Smooth muscle cell (in vitro differentiated cells): Measurements from ENCODE around the gene CCDC28A. TPM values are rescaled to one million over a fixed set of nuclear protein-coding genes. Genes with fewer than 3 reads are reported as not detected.

Experiments used
- DNase-seq: peaks from one replicate; lab custom pipeline; 2025; ENCODE audit not compliant: unreplicated experiment; lab: John Stamatoyannopoulos, UW
- H2AFZ ChIP-seq: fragments of 200-600 bp; sonication (generic); 2 replicates; pipeline ENCODE4 v1.6.0; 2016; ENCODE audit warnings: antibody characterized with exemption, low read depth, mild to moderate bottlenecking
- H3F3A ChIP-seq: fragments of 200-600 bp; sonication (generic); 2 replicates; pipeline ENCODE4 v1.6.0; 2017; ENCODE audit warnings: antibody characterized with exemption, low read depth
- H3K27ac ChIP-seq: fragments of 200-600 bp; sonication (generic); 2 replicates; pipeline ENCODE4 v1.5.1; 2016; ENCODE audit warnings: low read depth, mild to moderate bottlenecking
- H3K27me3 ChIP-seq: fragments of 200-600 bp; sonication (generic); 2 replicates; pipeline ENCODE4 v1.6.1; 2016; ENCODE audit warnings: low read depth, mild to moderate bottlenecking
- H3K36me3 ChIP-seq: fragments of 200-600 bp; sonication (generic); 2 replicates; pipeline ENCODE4 v1.5.1; 2016; ENCODE audit warnings: low read depth
- H3K4me1 ChIP-seq: fragments of 200-600 bp; sonication (generic); 2 replicates; pipeline ENCODE4 v1.5.1; 2016; ENCODE audit warnings: low read depth
- H3K4me2 ChIP-seq: fragments of 200-600 bp; sonication (generic); 2 replicates; pipeline ENCODE4 v1.6.0; 2016; ENCODE audit warnings: mild to moderate bottlenecking
- H3K4me3 ChIP-seq: fragments of 200-600 bp; sonication (generic); 2 replicates; pipeline ENCODE4 v1.5.1; 2016; ENCODE audit warnings: mild to moderate bottlenecking
- H3K79me2 ChIP-seq: fragments of 200-600 bp; sonication (generic); 2 replicates; pipeline ENCODE4 v1.6.0; 2016; ENCODE audit warnings: low read depth, mild to moderate bottlenecking
- H3K9ac ChIP-seq: fragments of 200-600 bp; sonication (generic); 2 replicates; pipeline ENCODE4 v1.6.0; 2016; ENCODE audit warnings: low read depth
- H3K9me3 ChIP-seq: fragments of 200-600 bp; sonication (generic); replicated peaks from 2 replicates; pipeline ENCODE4 v1.5.1; 2016; ENCODE audit warnings: low read depth
- H4K20me1 ChIP-seq: fragments of 200-600 bp; sonication (generic); 2 replicates; pipeline ENCODE4 v1.6.0; 2016; ENCODE audit warnings: low read depth
- CTCF ChIP-seq: fragments of 200-600 bp; sonication (generic); IDR thresholded peaks from 2 replicates; pipeline ENCODE4 v1.5.1; 2017; ENCODE audit warnings: borderline replicate concordance, mild to moderate bottlenecking, antibody characterized with exemption; ENCODE audit not compliant: insufficient read depth, poor library complexity, severe bottlenecking
- WGBS: methylation state at CpG from one replicate; pipeline ENCODE4 v1.1.7; 2016; ENCODE audit warnings: low lambda C conversion rate; 5-methylcytosine and 5-hydroxymethylcytosine counted together
- polyA plus RNA-seq: library from polyadenylated mRNA; unstranded; fragments of >200 nt; fragmentation: Nextera tagmentation; extraction: Ambion mirVana; gene quantifications from 2 replicates; pipeline ENCODE4 v1.2.1, GENCODE V29; 2016
- total RNA-seq: library from RNA; depleted of rRNA; stranded (reverse); fragments of >200 nt; gene quantifications from 2 replicates; pipeline ENCODE4 v1.2.3, GENCODE V29; 2014

The CCDC28A gene
- total and polyA plus RNA-seq, 2 experiments from 2014 or later: 9.5 to 12.3 TPM

- Histone ChIP-seq H2AFZ (no peak overlapping the region), H4K20me1 (no peaks in the 10 kb centered on the region), H3K4me1 (no peaks in the 10 kb centered on the region), H3K27ac (no peak overlapping the region), H3K4me2 (no peak overlapping the region), H3K4me3 (no peak overlapping the region), H3K36me3 (no peaks in the 10 kb centered on the region), H3K9ac (no peak overlapping the region), H3F3A (no peaks in the 10 kb centered on the region), H3K79me2 (no peaks in the 10 kb centered on the region), H3K9me3 (no peaks in the 10 kb centered on the region), H3K27me3 (no peaks in the 10 kb centered on the region)
- WGBS: 87% methylated on average over 7 of the region's 7 CpGs
- no peak for TF ChIP-seq CTCF
- no peak for DNase-seq
These were observed 56.7 kb downstream of the CCDC28A start for GRCh38 chr6:138830248-138830647.

- Histone ChIP-seq H3K9me3 (no peaks in the 10 kb centered on the region), H3K4me2 (no peak overlapping the region), H3K9ac (no peak overlapping the region), H3K4me3 (no peak overlapping the region), H3K27ac (no peak overlapping the region), H3K27me3 (no peaks in the 10 kb centered on the region), H2AFZ (no peak overlapping the region), H3K36me3 (no peaks in the 10 kb centered on the region), H4K20me1 (no peaks in the 10 kb centered on the region), H3K79me2 (no peaks in the 10 kb centered on the region), H3K4me1 (no peaks in the 10 kb centered on the region), H3F3A (no peaks in the 10 kb centered on the region)
- 96% methylated on average over 2 of the region's 2 CpGs for WGBS
- DNase-seq: no peak
- no peak for TF ChIP-seq CTCF
These were observed 58.6 kb downstream of the CCDC28A start for GRCh38 chr6:138832182-138832581.

DNA sequence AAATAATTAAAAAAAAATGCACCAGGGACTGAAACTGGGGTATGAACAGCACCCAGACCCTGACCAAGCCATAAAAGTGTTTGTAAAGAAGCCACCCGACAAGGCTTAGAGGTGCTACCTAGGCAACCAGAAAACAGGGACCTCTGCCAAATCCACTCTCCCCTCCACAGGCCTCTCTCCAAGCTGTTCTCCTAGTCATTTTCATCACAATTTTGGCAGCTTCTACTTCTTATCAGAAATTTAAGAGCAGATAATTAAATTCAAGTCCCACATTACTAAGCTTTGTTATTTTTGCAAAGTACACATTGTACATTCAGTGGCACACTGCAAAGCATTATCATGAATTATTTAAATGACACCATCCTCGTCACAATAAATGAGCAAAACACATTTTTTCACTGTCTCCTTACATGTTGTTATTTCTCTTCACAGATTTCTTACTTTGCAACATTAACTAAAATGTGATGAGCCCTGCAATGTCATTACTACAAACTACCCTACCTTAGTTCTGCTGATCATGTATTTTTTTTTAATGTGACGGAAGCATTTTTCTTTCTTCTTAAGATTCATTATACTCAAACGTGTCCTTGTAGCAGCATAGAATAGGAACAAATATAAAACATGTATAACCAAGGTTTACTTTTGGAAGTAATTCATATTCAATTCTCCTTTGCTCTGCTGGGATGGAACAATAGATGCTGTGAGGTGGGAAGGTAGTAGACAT, 60.4 kb downstream of the CCDC28A start:
- Histone ChIP-seq H3K79me2 (no peaks in the 10 kb centered on the region), H3K27me3 (no peaks in the 10 kb centered on the region), H3K27ac (no peak overlapping the region), H3K9ac (no peak overlapping the region), H3K4me3 (no peak overlapping the region), H3K4me2 (no peak overlapping the region), H4K20me1 (no peaks in the 10 kb centered on the region), H2AFZ (no peak overlapping the region), H3K4me1 (no peaks in the 10 kb centered on the region), H3F3A (no peaks in the 10 kb centered on the region), H3K36me3 (no peaks in the 10 kb centered on the region), H3K9me3 (no peaks in the 10 kb centered on the region)
- TF ChIP-seq CTCF: no peak
- 89% methylated on average over 4 of the region's 4 CpGs for WGBS
- DNase-seq: no peak

DNA sequence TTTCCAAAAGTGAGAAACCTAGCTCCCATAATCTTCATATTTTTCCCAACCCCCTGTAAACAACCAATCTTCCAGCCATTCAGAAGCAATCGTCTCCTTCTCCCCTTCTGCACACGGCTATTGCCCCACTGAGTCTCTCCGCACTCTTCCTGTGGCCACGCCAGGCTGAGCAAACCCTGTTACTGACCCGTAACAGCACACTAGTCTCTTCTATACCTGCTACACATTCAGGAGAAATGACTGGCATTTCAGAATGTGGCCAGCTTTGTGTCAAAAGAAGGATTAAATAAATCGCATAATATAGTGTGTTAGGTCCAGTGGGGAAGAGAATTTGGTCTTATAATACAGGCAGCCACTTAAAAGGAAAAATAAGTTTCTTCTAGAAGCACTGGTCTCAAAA, 63.7 kb downstream of the CCDC28A start:
- Histone ChIP-seq H3K79me2 (no peaks in the 10 kb centered on the region), H3K9ac (no peak overlapping the region), H3K4me2 (no peak overlapping the region), H3K27me3 (no peaks in the 10 kb centered on the region), H3F3A (no peaks in the 10 kb centered on the region), H2AFZ (no peak overlapping the region), H3K4me1 (no peaks in the 10 kb centered on the region), H3K36me3 (no peaks in the 10 kb centered on the region), H3K9me3 (no peaks in the 10 kb centered on the region), H3K27ac (no peak overlapping the region), H4K20me1 (no peaks in the 10 kb centered on the region), H3K4me3 (no peak overlapping the region)
- WGBS: 96% methylated on average over 6 of the region's 6 CpGs
- DNase-seq: no peak
- TF ChIP-seq CTCF: no peak
